ENCODE results near the gene GAS2L1.

The GAS2L1 gene

DNA sequence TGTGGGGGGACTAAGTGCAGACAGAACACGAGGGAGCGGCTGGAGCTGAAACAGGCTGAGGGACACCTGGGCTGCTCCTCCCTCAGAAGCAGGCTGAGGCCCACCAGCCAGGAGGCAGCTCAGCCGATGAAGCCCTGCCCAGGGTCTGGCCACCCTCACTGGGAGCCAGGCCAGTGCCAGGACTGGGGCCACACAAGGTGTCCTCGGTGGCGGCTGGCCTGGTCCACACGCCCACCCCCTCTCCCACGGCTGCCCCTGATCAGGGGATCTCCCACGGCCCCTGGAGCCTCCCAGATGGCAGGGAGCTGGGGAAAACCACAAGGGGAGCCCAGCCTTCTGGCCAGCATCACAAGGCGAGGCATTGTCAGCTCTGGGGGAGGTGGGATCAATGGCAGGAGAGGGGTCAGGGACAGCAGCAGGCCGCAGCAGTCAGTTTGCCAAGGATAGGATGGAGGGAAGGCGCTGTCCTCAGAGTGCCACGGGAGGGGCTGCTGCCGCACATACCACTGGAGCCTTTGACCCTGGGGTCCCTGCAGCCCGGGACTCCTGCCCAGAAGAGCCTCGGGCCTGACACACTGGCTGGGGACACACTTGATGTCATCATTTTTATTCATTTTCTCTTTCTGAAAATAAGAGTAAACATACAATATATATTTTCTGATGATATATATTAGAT lies 20.8 kb downstream of the GAS2L1 start:
- DNase-seq (ENCODE audit: low read depth): no peak

DNA sequence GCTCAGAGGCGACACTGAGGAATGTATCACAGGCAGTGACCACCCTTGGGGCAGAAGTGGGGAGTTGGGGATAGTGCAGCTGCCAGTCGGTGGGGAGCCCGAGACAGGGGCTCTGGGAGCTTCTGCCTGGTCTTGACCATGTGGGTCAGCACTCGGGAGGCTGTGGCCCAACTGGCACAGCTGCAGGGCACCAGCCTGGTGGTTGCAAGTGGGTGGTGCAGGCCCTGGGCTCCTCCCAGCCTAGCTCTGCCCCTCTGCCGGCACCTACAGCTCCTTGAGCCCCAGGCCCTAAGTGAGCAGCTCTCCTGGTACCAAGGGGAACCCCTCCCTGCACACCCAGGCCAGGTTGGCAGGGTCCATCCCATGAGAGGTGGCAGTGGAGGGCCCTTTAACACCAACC lies 21.6 kb downstream of the GAS2L1 start:
- no peak for DNase-seq (ENCODE audit: low read depth)

DNA sequence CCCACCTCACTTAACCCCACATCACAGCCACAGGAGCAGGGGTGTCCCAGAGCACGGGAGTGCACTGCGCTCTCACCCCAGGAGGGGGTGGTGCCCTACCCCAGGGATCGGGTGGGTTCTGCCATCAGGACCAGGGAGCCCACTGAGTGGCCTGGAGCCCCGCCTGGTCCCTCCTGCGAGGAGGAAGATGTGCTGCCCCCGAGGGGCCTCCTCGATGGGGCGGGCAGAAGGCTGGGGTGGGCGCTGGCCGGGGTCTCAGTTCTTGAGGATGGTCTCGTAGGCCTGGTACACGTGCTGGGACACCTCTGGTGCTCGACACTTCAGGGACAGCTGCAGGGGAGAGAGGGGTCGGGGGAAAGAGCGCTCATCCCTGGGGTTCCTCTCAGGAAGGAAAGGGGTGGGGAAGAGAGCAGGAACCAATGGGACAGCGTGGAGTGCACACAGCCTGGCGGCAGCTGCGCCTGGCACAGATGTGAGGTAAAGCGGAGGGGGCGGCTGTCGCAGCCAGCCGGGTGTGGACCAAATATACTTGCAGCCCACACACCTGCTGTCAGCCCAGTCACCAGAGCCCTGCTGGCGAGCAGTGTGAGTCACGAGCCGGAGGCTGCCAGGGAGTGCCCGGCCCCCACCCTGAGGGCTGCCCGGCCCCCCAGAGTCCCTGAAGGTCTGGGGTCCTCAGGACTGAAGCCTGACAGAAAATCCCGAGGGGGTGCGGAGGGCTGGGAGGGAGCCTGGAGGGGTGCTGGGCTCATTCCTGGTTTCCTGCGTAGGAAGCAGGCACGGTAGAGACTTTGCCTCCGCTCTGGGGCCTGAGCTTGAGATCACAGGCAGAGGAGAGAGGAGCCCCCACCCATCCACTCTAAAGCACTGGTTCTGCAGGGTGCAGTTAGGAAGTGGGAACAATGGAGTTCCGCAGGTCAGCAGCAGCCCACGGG lies 22.4 kb downstream of the GAS2L1 start:
- DNase-seq (ENCODE audit: low read depth): no peak

DNA sequence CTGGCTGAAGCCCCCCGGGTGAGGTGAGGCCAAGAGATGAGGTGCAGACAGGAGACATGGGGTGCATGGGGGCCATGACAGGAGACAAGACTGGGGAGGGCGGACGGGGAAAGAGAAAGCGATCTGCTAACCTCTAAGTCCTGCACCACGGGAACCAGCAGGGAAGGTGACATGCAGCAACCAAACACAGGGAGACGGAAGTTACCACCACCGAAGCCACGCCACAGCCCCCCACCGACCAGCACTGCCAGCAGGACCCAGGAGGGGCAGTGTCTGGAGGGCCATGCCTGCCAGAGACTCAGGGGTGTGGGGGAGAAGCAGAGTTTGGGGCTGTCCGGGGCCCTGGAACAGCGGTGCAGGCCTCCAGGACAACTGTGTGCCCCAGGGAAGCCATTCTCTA lies 23.1 kb downstream of the GAS2L1 start:
- DNase-seq (ENCODE audit: low read depth): no peak

DNA sequence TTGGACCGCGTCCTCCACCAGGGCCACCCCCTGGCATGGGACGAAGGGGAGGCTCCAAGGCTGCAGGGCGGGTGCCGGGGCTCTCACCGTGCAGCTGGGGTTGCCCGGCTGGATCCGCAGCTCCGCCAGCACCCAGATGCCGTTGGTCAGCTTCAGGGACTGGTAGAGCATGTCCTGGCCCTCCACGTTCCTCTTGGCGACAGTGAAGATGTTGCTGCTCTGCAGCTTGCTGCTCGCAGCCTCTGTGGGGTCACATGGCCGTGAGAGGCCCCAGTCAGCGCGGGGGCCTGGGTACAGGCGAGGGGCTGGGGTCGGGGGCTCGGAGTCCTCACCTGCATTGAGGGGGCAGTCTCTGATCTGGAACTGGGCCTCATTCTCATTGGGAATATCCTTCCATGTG lies 23.8 kb downstream of the GAS2L1 start:
- no peak for DNase-seq (ENCODE audit: low read depth)

DNA sequence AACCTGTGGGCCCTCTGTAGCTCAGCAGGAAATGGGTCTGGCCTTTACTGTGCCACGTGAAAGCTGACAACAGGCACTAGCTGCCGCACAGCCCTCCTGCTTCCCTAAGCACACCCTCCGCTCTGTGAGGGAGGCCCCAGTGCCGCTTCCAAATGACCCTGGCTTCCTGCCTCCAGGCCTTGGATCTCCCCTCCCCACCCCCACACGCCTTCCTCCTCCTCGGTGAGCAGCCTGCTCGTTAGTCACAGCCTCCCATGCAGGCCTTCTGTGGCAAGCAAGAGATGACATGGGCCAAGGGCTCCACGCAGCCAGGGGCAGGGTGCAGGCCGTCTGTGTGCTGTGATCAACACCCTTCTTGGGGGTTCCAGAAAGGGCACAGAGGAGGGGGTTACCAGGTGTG lies 24.3 kb downstream of the GAS2L1 start:
- no peak for DNase-seq (ENCODE audit: low read depth)

DNA sequence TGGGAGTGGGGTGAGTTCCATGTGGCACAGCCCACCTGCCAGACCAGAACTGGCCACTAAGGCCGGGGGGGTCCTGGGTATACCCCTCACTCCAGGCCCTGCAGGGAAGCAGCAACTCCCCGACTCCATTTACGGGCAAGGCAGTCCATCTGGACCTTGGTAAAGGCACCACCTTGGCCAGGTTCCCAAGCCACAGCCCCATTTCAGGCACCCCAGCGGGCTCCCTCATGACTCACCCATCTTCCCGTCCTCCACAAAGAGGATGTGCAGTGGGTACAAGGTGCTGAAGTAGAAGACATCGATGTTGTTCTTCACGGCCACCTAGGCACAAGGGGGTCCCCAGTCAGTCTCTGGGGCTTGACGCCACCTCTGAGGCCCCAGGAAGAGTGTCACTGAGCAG lies 24.8 kb downstream of the GAS2L1 start:
- no peak for DNase-seq (ENCODE audit: low read depth)

DNA sequence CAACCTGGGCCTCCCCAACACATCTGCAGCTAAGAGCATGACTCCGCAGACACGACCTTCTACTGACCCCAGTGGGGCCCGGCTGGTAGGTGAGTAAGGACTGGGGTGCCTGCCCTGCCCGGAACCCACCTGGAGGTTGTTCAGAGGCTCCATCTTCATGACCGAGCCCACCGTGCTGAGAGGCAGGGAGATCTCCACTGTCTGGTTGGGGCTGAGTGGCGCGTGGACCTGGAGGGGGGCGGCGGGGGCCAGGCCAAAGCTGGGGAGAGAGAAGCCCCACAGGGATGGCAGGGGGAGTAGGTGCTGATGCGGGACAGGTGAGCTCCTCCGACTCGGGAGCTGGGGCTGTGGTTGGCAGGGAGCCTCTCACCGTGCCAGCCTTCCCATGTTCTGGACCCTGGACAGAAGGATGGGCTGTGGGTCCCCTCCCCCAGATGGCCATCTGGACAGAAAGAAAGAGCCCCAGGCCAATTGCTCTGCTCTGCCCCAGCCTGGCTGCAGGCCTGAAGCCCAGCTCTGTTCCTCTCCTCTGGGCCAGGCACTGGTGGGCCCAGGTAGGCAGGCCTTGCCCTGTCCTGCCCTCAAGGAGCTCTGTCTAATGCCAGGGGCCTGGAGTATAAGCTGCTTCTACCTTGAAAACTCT lies 25.3 kb downstream of the GAS2L1 start:
- no peak for DNase-seq (ENCODE audit: low read depth)

DNA sequence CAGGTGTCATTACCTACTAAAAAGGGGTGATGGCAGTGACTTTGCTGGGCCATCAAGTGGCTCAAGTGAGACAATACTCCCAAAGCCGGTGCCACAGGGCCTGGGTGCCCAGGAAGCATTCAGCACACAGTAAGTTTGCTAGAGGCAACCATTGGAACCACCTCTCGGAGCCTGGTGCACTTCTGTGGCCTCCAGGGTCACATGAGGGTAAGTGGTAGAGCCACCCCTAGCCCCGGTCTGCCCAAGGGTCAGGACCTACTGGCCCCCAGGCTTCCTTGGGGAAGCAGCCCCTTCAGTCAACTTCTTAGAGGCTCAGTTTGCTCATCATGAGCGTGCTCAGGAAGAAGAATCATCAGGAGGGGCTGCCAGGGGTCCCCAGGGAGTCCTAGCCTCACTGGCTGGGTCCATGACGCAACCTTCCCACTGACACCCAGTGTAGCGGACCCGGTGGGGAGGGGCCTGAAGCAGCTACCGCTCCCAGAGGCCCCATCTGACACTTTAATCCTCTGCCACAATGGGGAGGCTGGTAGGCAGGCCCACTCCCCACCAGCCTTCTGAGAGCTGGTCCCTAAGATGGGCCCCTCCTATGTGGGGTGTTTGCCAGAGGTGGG lies 26.5 kb downstream of the GAS2L1 start:
- no peak for DNase-seq (ENCODE audit: low read depth)

DNA sequence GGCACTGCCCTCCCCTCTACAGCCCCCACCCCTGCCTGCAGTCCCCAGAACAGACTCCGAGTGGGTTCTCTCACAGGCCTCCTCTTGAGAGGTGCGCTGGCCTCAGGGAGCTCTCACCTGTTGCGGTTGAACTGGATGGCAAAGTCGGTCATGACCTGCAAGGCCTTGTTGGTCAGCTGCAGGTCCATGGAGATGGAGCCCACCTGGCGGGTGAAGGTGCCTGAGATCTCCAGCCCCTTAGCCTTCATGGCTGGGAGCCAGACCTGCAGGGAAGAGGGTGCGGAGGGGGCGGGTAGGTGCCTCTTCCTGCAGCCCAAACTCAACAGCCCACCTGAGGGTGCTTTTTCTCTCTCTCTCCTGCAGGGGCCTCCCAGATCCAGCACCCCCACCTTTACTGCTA lies 27.7 kb downstream of the GAS2L1 start:
- no peak for DNase-seq (ENCODE audit: low read depth)

DNA sequence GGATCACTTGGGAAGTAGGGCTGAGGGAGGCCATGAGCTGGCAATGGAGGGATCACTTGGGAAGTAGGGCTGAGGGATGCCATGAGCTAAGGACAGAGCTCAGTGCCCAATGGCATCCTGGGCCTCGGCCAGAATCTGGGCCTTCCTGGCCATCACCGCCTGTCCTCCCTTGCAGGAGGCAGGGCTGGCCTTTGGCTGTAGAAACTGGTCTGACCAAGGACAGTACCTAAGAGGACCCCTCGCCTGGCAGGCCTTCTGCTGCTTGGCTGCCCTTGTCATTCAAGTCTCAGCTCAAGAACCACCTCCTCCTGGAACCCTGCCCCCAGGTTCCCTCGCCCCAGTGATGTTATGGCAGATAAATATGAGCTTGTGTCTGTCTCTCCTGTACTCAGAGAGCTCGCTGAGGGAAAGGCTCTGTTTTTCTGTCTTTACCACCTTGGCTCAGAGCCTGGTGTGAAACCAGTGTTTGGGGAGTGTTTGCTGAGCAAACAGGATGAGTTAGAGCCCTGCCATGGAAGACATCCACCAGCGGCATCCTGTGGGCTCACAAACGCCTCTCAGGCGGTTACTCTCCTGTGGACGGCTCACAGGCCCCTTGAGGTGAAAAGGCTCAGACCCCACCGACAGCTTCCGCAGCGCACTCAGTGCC lies 28.4 kb downstream of the GAS2L1 start:
- DNase-seq (ENCODE audit: low read depth): no peak

DNA sequence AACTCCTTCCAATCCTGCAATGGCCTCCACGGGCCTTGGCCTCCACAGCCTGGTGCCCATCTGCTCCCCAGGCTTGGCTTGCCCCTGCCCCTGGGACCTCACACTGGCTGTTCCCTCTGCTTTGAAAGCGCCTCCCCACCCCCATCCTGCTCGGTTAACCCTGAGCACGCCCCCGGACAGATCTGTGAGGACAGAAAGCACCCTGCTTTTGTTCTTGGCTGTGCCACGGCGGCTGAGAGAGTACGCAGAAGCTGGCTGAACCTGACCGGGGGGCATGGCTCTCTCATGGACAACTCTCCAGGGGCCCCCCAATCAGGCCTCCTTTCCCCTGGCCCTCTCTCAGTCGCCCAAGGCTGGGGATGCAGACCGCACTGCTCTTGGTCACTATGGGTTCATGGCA lies 29.2 kb downstream of the GAS2L1 start:
- DNase-seq (ENCODE audit: low read depth): no peak

DNA sequence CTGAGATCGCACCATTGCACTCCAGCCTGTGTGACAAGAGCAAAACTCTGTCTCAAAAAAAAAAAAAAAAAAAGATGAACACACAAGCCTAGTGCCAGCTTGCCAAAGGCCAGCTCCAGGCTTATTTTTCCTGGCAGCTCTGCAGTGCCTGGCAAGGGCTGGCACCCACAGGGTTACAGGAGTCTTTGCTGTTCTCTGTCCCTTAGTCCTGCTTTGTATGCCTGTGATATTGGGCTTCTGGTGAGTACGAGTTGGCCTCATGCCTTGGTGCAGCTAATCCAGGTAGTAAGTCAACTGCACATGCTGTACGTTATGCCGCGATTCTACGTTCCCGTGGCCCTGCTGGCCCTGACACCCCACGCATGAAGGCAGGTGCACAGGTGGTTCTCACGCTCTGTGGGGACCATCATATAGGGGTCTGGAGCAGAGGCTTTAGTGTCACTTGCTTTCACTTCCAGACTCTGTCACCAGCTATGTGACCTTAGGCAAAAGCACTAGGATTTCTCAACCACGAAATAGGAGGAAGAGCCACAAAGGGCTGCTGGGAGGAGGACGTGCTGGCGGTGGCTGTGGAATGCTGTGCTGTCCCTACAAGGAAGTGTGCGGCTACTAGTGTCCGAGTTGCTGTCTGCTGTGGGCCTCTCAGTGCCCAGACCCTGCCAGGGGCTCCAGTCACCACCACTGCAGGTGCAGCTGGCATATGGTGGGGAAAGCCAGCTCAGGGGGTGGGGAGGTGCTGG lies 30.5 kb downstream of the GAS2L1 start:
- no peak for DNase-seq (ENCODE audit: low read depth)

DNA sequence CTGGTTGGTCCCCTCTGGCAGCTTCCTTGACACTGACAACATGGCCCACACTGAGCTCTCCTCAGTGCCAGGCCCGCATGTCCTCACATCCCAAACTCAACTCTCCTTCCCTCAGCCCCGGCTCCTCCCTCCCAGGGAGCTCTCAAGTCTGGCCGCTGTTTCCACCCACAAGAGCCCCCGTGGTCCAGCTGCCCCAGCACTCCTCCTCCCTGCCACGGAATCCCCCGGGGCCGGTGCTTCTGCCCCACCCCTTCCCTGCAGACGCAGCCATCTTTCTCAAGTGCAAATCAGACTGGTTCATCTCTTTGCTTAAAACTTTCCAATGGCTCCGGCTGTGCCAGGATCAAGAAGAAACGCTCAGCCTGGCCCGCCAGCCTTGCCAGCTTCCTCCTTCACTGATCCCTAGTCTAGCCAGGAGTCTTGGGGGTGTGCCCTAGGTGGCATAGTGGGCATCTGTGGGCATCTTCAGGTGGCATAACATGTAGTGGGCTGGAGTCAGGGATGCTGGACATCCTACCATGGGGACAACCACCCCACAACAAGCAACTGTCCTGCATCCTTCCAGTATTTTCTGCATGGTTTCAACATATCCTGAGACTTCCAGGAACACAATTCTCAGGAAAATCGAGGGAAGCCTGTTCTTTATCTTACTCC lies 31.3 kb downstream of the GAS2L1 start:
- DNase-seq (ENCODE audit: low read depth): no peak

DNA sequence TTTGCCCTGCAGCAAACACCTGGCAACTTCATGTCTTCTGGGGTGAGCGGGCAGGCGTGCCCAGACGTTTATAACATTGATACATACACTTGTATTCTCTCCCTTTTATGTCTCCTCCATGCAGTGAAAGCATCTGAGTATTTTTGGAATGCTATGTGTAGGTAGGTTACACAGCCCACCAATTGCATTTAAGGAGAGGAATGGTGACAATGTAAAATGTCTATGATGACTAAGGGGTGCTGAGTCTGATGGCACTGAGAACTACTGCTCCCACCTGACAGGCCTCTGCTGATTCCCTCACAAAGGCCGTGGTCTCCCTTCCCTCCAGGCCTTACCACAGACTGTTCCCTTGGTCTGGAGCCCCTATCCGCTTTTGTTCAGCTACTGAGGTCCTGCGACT lies 31.9 kb downstream of the GAS2L1 start:
- DNase-seq (ENCODE audit: low read depth): no peak

DNA sequence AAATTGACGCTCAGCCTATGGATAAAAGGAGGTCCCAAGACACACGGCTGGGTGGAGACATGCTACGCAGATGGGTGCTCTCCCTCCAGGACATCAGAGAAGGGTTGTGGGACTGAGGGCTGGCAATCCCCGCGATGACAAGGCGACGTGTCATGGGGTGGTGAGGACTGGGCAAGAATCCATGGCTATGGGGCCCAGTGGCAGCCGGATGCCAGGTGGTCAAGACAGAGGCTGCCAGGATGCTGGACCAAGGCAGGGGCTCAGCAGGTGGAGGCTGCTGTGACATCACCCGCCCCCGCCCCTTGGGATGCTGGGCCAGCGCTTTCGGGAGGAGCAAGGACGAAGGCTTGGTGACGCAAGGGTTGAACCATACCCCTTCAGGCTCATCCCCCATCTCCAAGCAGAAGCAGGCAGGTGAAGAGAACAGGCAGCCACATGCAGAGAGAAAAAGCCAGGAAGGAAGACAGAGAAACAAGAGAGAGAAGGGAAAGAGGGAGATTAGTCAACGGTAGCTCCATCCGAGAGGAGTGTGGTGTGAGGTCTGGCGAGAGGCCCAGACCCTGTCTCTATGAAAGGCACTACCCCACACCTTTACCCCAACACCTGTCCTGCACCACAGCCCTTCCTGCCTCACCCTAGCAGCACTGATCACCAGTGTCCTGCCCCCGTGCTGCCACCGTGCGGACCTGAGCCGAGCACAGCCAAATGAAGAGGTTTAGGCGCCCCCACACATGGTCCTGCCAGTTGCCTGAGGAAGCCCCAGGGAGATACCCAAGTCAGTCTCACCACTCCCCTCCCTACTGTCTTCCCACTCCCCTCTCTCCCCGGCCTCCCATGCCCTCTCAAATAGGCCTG lies 33.2 kb downstream of the GAS2L1 start:
- DNase-seq (ENCODE audit: low read depth): no peak

DNA sequence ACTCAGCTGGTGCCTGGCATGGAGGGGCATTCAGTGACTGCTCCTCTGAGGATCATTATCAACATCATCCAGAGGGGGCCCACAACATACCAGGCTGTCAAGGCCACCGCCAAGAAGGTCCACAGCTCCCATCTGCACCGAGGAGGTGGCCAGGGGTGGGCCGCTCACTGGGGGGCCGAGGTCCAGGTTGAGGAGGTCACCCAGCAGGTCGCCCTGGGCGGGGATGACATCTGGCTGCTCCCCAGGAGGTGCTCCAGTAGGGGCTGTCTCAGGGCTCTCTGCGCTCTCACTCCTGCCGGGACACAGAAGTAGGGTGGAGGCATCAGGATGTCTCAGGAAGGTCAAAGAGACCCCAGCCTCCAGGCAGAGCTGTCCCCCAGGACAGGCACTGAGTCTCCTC lies 34.1 kb downstream of the GAS2L1 start:
- no peak for DNase-seq (ENCODE audit: low read depth)

DNA sequence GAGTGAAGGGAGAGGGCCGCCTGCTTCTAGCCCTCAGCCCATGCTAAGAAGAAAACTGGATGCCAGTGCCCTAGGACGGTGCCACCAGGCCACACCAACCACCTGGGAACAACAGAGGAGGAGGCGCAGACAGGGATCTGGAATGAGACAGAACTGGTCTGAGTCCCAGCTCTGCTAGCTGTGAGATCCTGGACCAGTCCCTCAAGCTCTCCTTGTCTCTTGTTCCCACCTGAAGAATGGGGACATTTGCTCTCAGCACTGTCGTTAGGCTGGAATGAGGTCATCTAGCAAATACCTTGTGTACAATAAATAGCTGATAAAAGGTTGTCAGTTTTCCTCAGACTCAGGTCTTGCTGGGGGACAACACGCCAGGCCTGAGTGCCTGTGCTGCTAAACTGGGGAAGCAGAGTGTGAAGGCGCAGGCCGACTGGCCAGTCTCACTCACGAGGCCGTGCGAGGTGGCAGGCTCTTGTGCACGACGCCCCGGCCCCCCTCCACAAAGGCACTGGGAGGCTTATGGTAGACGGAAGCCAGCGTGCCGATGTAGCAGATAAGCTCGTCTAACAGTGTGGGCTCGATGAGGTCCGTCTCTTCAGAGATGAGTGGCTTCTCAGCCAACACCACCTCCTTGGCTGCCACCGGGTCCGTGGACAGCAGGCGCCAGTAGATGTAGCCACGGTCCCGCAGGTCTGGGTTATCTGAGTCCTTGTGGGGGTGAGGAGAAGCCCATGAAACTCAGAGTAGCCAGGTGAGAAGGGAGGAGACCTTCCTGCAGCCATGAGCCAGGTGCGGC lies 34.8 kb downstream of the GAS2L1 start:
- no peak for DNase-seq (ENCODE audit: low read depth)

DNA sequence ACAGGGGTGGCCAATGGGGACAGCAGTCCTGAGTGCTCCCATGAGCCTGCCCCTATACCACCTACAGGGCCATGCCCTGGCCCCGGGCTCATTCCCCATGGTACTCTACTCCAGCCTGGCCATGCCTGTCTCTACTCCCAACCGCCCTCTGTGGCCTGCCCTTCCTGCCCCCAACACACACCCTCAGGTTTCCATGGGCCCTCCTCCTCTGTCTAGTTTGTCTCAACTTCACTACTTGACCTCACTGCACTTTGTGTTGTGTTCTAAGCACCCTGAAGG lies 35.3 kb downstream of the GAS2L1 start:
- DNase-seq (ENCODE audit: low read depth): no peak

Measured in stimulated activated CD8-positive, alpha-beta memory T cell treated with anti-CD3 and anti-CD28 coated beads, Interleukin-7, amount 100 ng/mL, for 24 hours (primary cell).